Hepatocyte (in vitro differentiated cells): Measurements from ENCODE around the gene ATP6V1F. TPM values are rescaled to one million over a fixed set of nuclear protein-coding genes. Genes with fewer than 3 reads are reported as not detected.

Experiments used
- DNase-seq: peaks from one replicate; pipeline ENCODE4 v3.0.0-alpha.2; 2016; ENCODE audit warnings: low spot score
- H2AFZ ChIP-seq: fragments of 200-600 bp; sonication (generic); 2 replicates; pipeline ENCODE4 v1.6.0; 2016; ENCODE audit warnings: antibody characterized with exemption, mild to moderate bottlenecking
- H3K27ac ChIP-seq: fragments of 200-600 bp; sonication (generic); 2 replicates; pipeline ENCODE4 v1.5.1; 2016; ENCODE audit warnings: mild to moderate bottlenecking
- H3K27me3 ChIP-seq: fragments of 200-600 bp; sonication (generic); 2 replicates; pipeline ENCODE4 v1.6.1; 2016
- H3K36me3 ChIP-seq: fragments of 200-600 bp; sonication (generic); replicated peaks from 2 replicates; pipeline ENCODE4 v1.5.1; 2016; ENCODE audit warnings: low read depth; ENCODE audit not compliant: insufficient read depth
- H3K4me1 ChIP-seq: fragments of 200-600 bp; sonication (generic); 2 replicates; pipeline ENCODE4 v1.5.1; 2016; ENCODE audit warnings: mild to moderate bottlenecking, moderate library complexity; ENCODE audit not compliant: insufficient read depth
- H3K4me2 ChIP-seq: fragments of 200-600 bp; sonication (generic); 2 replicates; pipeline ENCODE4 v1.6.0; 2016
- H3K4me3 ChIP-seq: fragments of 200-600 bp; sonication (generic); 2 replicates; pipeline ENCODE4 v1.5.1; 2016; ENCODE audit warnings: mild to moderate bottlenecking
- H3K79me2 ChIP-seq: fragments of 200-600 bp; sonication (generic); 2 replicates; pipeline ENCODE4 v1.6.0; 2017; ENCODE audit warnings: mild to moderate bottlenecking
- H3K9me2 ChIP-seq: fragments of 200-600 bp; sonication (generic); replicated peaks from 2 replicates; pipeline ENCODE4 v1.6.0; 2017; ENCODE audit warnings: mild to moderate bottlenecking; ENCODE audit not compliant: insufficient read depth
- H3K9me3 ChIP-seq: fragments of 200-600 bp; sonication (generic); 2 replicates; pipeline ENCODE4 v1.5.1; 2016; ENCODE audit warnings: low read depth, mild to moderate bottlenecking
- H4K20me1 ChIP-seq: fragments of 200-600 bp; sonication (generic); 2 replicates; pipeline ENCODE4 v1.6.0; 2016; ENCODE audit warnings: mild to moderate bottlenecking; ENCODE audit not compliant: insufficient read depth, poor library complexity, severe bottlenecking
- EZH2 ChIP-seq: fragments of 200-600 bp; sonication (generic); IDR thresholded peaks from 2 replicates; pipeline ENCODE4 v1.6.1; 2016; ENCODE audit warnings: antibody characterized with exemption, mild to moderate bottlenecking, borderline replicate concordance
- EZH2phosphoT487 ChIP-seq: fragments of 200-600 bp; sonication (generic); IDR thresholded peaks from one replicate; pipeline ENCODE4 v1.6.1; 2018; ENCODE audit warnings: antibody characterized with exemption, mild to moderate bottlenecking, low read depth, moderate library complexity; ENCODE audit not compliant: unreplicated experiment, severe bottlenecking
- WGBS: methylation state at CpG from one replicate; pipeline ENCODE4 v1.1.6; 2016; ENCODE audit warnings: low lambda C conversion rate; ENCODE audit errors: missing lambda C conversion rate; 5-methylcytosine and 5-hydroxymethylcytosine counted together
- polyA plus RNA-seq: library from polyadenylated mRNA; unstranded; fragments of >200 nt; fragmentation: Nextera tagmentation; extraction: Ambion mirVana; gene quantifications from 2 replicates; pipeline ENCODE4 v1.2.1, GENCODE V29; 2016
- total RNA-seq: library from RNA; depleted of rRNA; stranded (reverse); fragments of >200 nt; gene quantifications from 2 replicates; pipeline ENCODE4 v1.2.3, GENCODE V29; 2014
- TF ChIP-seq, protein P1 (sequence below): fragments of 200-600 bp; sonication (generic); IDR thresholded peaks from 2 replicates; pipeline ENCODE4 v1.5.1; 2016; ENCODE audit warnings: antibody characterized with exemption, mild to moderate bottlenecking; ENCODE audit not compliant: poor library complexity

The ATP6V1F gene
- total and polyA plus RNA-seq, 2 experiments from 2014 or later = 184 to 422 TPM

- H2AFZ ChIP-seq = no peak overlapping the region
- H3K9me3 ChIP-seq = no peaks in the 10 kb centered on the region
- H3K27me3 ChIP-seq = no peaks in the 10 kb centered on the region
- H3K4me3 ChIP-seq = no peak overlapping the region
- no peak for DNase-seq
- no peaks in the 10 kb centered on the region for H3K4me1 ChIP-seq
- no peaks in the 10 kb centered on the region for H3K9me2 ChIP-seq
- no peaks in the 10 kb centered on the region for H3K36me3 ChIP-seq
- no peak overlapping the region for H3K4me2 ChIP-seq
- H3K27ac ChIP-seq = no peak overlapping the region
- no peaks in the 10 kb centered on the region for H3K79me2 ChIP-seq
- 85% methylated on average over 3 of the region's 3 CpGs for WGBS
- no peaks in the 10 kb centered on the region for H4K20me1 ChIP-seq
- no peak for TF ChIP-seq EZH2
- no peak for TF ChIP-seq EZH2phosphoT487
- TF ChIP-seq, protein P1, sequence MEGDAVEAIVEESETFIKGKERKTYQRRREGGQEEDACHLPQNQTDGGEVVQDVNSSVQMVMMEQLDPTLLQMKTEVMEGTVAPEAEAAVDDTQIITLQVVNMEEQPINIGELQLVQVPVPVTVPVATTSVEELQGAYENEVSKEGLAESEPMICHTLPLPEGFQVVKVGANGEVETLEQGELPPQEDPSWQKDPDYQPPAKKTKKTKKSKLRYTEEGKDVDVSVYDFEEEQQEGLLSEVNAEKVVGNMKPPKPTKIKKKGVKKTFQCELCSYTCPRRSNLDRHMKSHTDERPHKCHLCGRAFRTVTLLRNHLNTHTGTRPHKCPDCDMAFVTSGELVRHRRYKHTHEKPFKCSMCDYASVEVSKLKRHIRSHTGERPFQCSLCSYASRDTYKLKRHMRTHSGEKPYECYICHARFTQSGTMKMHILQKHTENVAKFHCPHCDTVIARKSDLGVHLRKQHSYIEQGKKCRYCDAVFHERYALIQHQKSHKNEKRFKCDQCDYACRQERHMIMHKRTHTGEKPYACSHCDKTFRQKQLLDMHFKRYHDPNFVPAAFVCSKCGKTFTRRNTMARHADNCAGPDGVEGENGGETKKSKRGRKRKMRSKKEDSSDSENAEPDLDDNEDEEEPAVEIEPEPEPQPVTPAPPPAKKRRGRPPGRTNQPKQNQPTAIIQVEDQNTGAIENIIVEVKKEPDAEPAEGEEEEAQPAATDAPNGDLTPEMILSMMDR = no peak
Measured at GRCh38 chr7:128818694-128819093, 44.0 kb upstream of the ATP6V1F start.

GRCh38 chr7:128821724-128822123 lies 40.9 kb upstream of the ATP6V1F start:
- H3K27me3 ChIP-seq = no peaks in the 10 kb centered on the region
- H2AFZ ChIP-seq = no peak overlapping the region
- no peaks in the 10 kb centered on the region for H3K9me2 ChIP-seq
- WGBS = 93% methylated on average over 4 of the region's 4 CpGs
- no peak overlapping the region for H3K4me3 ChIP-seq
- no peaks in the 10 kb centered on the region for H3K36me3 ChIP-seq
- H4K20me1 ChIP-seq = no peaks in the 10 kb centered on the region
- no peak overlapping the region for H3K4me2 ChIP-seq
- no peak for DNase-seq
- TF ChIP-seq EZH2phosphoT487 = no peak
- TF ChIP-seq EZH2 = no peak
- TF ChIP-seq, protein P1 = no peak
- H3K79me2 ChIP-seq = no peaks in the 10 kb centered on the region
- H3K4me1 ChIP-seq = no peaks in the 10 kb centered on the region
- H3K27ac ChIP-seq = no peak overlapping the region
- no peaks in the 10 kb centered on the region for H3K9me3 ChIP-seq

- WGBS = 84% methylated on average over 4 of the region's 4 CpGs
- H3K4me2 ChIP-seq = no peak overlapping the region
- no peak for DNase-seq
Measured at GRCh38 chr7:128826512-128826911, 36.1 kb upstream of the ATP6V1F start.

More at GRCh38 chr7:128826512-128826911, 36.1 kb upstream of the ATP6V1F start:
- no peaks in the 10 kb centered on the region for H3K9me2 ChIP-seq
- no peaks in the 10 kb centered on the region for H4K20me1 ChIP-seq
- H3K27me3 ChIP-seq = peaks cover 6% of the 10 kb centered on the region
- peaks cover 2% of the 10 kb centered on the region for H3K79me2 ChIP-seq
- peak overlapping the region; percentile 89 for H3K27ac ChIP-seq
- H3K4me3 ChIP-seq = no peak overlapping the region
- H3K4me1 ChIP-seq = peaks cover 34% of the 10 kb centered on the region
- TF ChIP-seq, protein P1 = no peak
- TF ChIP-seq EZH2 = no peak
- TF ChIP-seq EZH2phosphoT487 = no peak
- H3K36me3 ChIP-seq = no peaks in the 10 kb centered on the region
- no peaks in the 10 kb centered on the region for H3K9me3 ChIP-seq
- no peak overlapping the region for H2AFZ ChIP-seq
